K562 (cell line): Measurements from ENCODE around the gene KMO. TPM values are rescaled to one million over a fixed set of nuclear protein-coding genes. Genes with fewer than 3 reads are reported as not detected.

Source experiments
- CBFB ChIP-seq: sonication (generic); formaldehyde crosslinking; IDR thresholded peaks from 2 replicates; pipeline ENCODE4 v1.4.0; 2020; ENCODE audit warnings: mild to moderate bottlenecking, missing genetic modification reagents
- CEBPB ChIP-seq: fragments of 450-650 bp; IDR thresholded peaks from 2 replicates; pipeline ENCODE4 v1.6.1; 2016; ENCODE audit warnings: missing genetic modification characterization, missing compliant biosample characterization
- CHD2 ChIP-seq: IDR thresholded peaks from 2 replicates; pipeline ENCODE4 v1.6.1; 2011; ENCODE audit warnings: low read depth, low read length
- ELK1 ChIP-seq: sonication (generic); formaldehyde crosslinking; IDR thresholded peaks from 2 replicates; pipeline ENCODE4 v1.8.1; 2022; ENCODE audit warnings: missing genetic modification reagents
- ETV6 ChIP-seq, 3 experiments: fragments of 150-350 bp in 1 of 3; sonication (generic) in 1 of 3; formaldehyde crosslinking in 1 of 3; IDR thresholded peaks; 2 replicates each; pipeline versions ENCODE4 v1.6.1 to v1.8.0; 2014 to 2022; ENCODE audit warnings: borderline replicate concordance in 2 of 3, low read depth in 2 of 3, antibody characterized with exemption in 1 of 3, low read length in 1 of 3, mild to moderate bottlenecking in 1 of 3, missing genetic modification reagents in 1 of 3
- FOXK2 ChIP-seq, 2 experiments: fragments of 450-650 bp; IDR thresholded peaks in 1 of 2; conservative IDR thresholded peaks in 1 of 2; 2 replicates each; pipeline ENCODE4 v1.6.1; 2016; ENCODE audit warnings: low read depth in 2 of 2, mild to moderate bottlenecking in 1 of 2
- HDAC6 ChIP-seq: IDR thresholded peaks from 2 replicates; pipeline ENCODE4 v1.6.1; 2012; ENCODE audit warnings: low read depth, mild to moderate bottlenecking, control low read depth, inconsistent platforms, low read length, moderate library complexity
- HLTF ChIP-seq: fragments of 450-650 bp; IDR thresholded peaks from 2 replicates; pipeline ENCODE4 v1.6.1; 2016
- HMGN3 ChIP-seq: IDR thresholded peaks from 2 replicates; pipeline ENCODE4 v1.6.1; 2011; ENCODE audit warnings: borderline replicate concordance, low read depth, mild to moderate bottlenecking, mixed read lengths, low read length; ENCODE audit not compliant: insufficient read length; ENCODE audit errors: extremely low read depth
- KLF6 ChIP-seq: fragments of 250-450 bp; sonication (Bioruptor Pico); IDR thresholded peaks from 2 replicates; pipeline ENCODE4 v1.4.0; 2020; ENCODE audit warnings: mild to moderate bottlenecking, moderate library complexity, borderline replicate concordance
- PHF8 ChIP-seq: fragments of 200-600 bp; sonication (generic); IDR thresholded peaks from 2 replicates; pipeline ENCODE4 v1.6.1; 2012; ENCODE audit warnings: mixed run types, mild to moderate bottlenecking, inconsistent platforms, low read length, moderate library complexity, borderline replicate concordance
- PTRF ChIP-seq: fragments of 450-650 bp; IDR thresholded peaks from 2 replicates; pipeline ENCODE4 v1.6.1; 2016; ENCODE audit warnings: mild to moderate bottlenecking, missing genetic modification characterization, missing compliant biosample characterization
- RB1 ChIP-seq: fragments of 450-650 bp; IDR thresholded peaks from 2 replicates; pipeline ENCODE4 v1.6.1; 2017; ENCODE audit warnings: low read depth, mild to moderate bottlenecking
- RBM25 ChIP-seq: fragments of 200-400 bp; formaldehyde crosslinking; IDR thresholded peaks from 2 replicates; pipeline ENCODE4 v1.6.1; 2018; ENCODE audit warnings: low read length, low read depth, moderate library complexity; ENCODE audit not compliant: severe bottlenecking
- SIRT6 ChIP-seq: IDR thresholded peaks from one replicate; pipeline ENCODE4 v1.6.1; 2012; ENCODE audit warnings: low read depth, mild to moderate bottlenecking, control low read depth, inconsistent platforms, low read length, moderate library complexity
- ZBTB17 ChIP-seq: fragments of 450-650 bp; formaldehyde crosslinking; IDR thresholded peaks from 2 replicates; pipeline ENCODE4 v1.4.0; 2020; ENCODE audit warnings: mild to moderate bottlenecking
- ZKSCAN8 ChIP-seq: fragments of 200-800 bp; sonication (Bioruptor generic); IDR thresholded peaks from 2 replicates; pipeline ENCODE4 v1.6.1; 2016; ENCODE audit warnings: missing genetic modification characterization, missing compliant biosample characterization
- ZNF311 ChIP-seq: fragments of 250-450 bp; sonication (Bioruptor Pico); IDR thresholded peaks from 2 replicates; pipeline ENCODE4 v1.4.0; 2020; ENCODE audit warnings: mild to moderate bottlenecking, moderate library complexity
- ZNF324 ChIP-seq: fragments of 250-450 bp; sonication (Bioruptor Pico); IDR thresholded peaks from 2 replicates; pipeline ENCODE4 v1.4.0; 2020; ENCODE audit warnings: mild to moderate bottlenecking
- ZNF511 ChIP-seq: sonication (generic); formaldehyde crosslinking; IDR thresholded peaks from 2 replicates; pipeline ENCODE4 v1.8.0; 2022; ENCODE audit warnings: mild to moderate bottlenecking, missing genetic modification reagents
- polyA plus RNA-seq, 8 experiments: library from polyadenylated mRNA; depleted of rRNA in 4 of 8; stranded (reverse) in 5 of 8; unstranded in 3 of 8; fragments of >200 nt; fragmentation: Nextera tagmentation in 2 of 8; fragmentation: Illumina TruSeq in 1 of 8; extraction: Ambion mirVana in 2 of 8; extraction: Trizol in 1 of 8; gene quantifications; 2 replicates each; pipeline versions ENCODE4 v1.2.1 to v1.2.3, GENCODE V29; 2011 to 2014; ENCODE audit warnings: inconsistent platforms in 1 of 8, missing spikeins in 1 of 8
- total RNA-seq, 7 experiments: library from RNA; depleted of rRNA in 6 of 7; stranded (reverse); fragments of >200 nt in 6 of 7; fragmentation: Illumina TruSeq in 2 of 7; extraction: Trizol in 2 of 7; gene quantifications; 2 replicates each; pipeline versions ENCODE4 v1.2.1 to v1.2.3, GENCODE V29; 2011 to 2021; ENCODE audit warnings: low replicate concordance in 1 of 7
- TF ChIP-seq, protein P1 (sequence below): fragments of 200-800 bp; sonication (Bioruptor generic); IDR thresholded peaks from 2 replicates; pipeline ENCODE4 v1.6.1; 2016; ENCODE audit warnings: missing genetic modification characterization, missing compliant biosample characterization

KMO gene
- total and polyA plus RNA-seq, 9 of the 15 experiments (the other 6 are each of a cell fraction or from before 2014, with no cell fraction given) = 0.01 to 0.11 (median 0.01) TPM; not detected in 6

DNA sequence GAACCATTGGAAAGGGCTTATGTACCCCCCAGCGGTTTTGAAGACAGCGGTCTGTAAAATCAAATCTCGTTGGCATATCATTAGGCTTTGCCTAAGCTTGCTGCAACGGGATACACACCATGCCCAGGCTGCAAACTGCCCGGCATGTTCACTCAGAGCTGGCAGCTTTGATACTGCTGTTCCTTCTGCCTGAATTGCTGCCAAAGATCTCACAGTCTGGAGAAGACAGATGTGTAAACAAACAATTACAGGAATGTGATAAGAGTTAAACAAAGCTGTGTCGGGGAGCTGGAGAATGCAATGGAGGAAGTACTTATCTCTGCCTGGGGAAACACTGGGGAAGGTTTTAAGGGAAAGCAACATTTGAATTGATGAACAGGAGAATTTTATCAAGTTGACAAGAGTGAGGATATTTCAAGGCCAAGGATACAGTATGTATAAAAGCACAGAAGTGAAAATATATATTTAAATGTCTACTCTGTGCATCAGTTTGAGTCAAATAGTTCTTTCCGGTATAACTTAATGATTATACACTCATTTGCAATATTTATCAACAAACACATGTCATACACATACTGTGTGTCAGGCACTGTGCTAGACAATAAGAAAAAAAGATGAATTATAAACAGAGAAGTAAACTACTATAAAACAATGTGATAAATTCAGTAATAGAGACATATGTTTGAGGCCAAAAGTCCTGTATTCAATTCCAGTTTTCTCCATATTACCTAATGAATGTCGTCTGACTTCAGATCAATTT is 78.1 kb downstream of the KMO start (continued):
- TF ChIP-seq, protein P1, sequence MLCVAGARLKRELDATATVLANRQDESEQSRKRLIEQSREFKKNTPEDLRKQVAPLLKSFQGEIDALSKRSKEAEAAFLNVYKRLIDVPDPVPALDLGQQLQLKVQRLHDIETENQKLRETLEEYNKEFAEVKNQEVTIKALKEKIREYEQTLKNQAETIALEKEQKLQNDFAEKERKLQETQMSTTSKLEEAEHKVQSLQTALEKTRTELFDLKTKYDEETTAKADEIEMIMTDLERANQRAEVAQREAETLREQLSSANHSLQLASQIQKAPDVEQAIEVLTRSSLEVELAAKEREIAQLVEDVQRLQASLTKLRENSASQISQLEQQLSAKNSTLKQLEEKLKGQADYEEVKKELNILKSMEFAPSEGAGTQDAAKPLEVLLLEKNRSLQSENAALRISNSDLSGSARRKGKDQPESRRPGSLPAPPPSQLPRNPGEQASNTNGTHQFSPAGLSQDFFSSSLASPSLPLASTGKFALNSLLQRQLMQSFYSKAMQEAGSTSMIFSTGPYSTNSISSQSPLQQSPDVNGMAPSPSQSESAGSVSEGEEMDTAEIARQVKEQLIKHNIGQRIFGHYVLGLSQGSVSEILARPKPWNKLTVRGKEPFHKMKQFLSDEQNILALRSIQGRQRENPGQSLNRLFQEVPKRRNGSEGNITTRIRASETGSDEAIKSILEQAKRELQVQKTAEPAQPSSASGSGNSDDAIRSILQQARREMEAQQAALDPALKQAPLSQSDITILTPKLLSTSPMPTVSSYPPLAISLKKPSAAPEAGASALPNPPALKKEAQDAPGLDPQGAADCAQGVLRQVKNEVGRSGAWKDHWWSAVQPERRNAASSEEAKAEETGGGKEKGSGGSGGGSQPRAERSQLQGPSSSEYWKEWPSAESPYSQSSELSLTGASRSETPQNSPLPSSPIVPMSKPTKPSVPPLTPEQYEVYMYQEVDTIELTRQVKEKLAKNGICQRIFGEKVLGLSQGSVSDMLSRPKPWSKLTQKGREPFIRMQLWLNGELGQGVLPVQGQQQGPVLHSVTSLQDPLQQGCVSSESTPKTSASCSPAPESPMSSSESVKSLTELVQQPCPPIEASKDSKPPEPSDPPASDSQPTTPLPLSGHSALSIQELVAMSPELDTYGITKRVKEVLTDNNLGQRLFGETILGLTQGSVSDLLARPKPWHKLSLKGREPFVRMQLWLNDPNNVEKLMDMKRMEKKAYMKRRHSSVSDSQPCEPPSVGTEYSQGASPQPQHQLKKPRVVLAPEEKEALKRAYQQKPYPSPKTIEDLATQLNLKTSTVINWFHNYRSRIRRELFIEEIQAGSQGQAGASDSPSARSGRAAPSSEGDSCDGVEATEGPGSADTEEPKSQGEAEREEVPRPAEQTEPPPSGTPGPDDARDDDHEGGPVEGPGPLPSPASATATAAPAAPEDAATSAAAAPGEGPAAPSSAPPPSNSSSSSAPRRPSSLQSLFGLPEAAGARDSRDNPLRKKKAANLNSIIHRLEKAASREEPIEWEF (CRISPR knock-in tag) = no peak
- TF ChIP-seq FOXK2 (conservative IDR thresholded peaks at IDR 0.05 in 1 of 2, IDR thresholded peaks at IDR 0.05 in 1 of 2; ENCODE audit: low read depth in 2 of 2) (peak; percentile 28 to 45; a peak in 2 of 4 replicates), CHD2 (no peak), SIRT6 (no peak), RBM25 (no peak), HMGN3 (peak; percentile 36), HDAC6 (no peak), ELK1 (no peak), PTRF (tag) (no peak), ZNF311 (CRISPR knock-in tag) (no peak), ETV6 (IDR thresholded peaks at IDR 0.05; ENCODE audit: borderline replicate concordance in 1 of 2, low read depth in 2 of 2, low read length in 1 of 2) (0 out of 4 replicates have a peak, but pooled peaks of 1 of the 2 experiments have one; percentile 18), ETV6 (CRISPR knock-in tag; IDR thresholded peaks at IDR 0.05; ENCODE audit: borderline replicate concordance) (no peak), PHF8 (no peak), ZKSCAN8 (CRISPR knock-in tag) (no peak), ZBTB17 (CRISPR knock-in tag) (no peak), CEBPB (tag) (no peak), KLF6 (no peak), RB1 (no peak), ZNF511 (no peak), HLTF (no peak), ZNF324 (CRISPR knock-in tag) (no peak), CBFB (CRISPR knock-in tag) (no peak)
